HEK293 (cell line): ENCODE measurements around the gene ATP8A2.

ENCODE experiments used
- TF ChIP-seq, protein P1 (sequence below): fragments of 450-650 bp; formaldehyde crosslinking; IDR thresholded peaks from 2 replicates; pipeline ENCODE4 v1.5.1; 2016; ENCODE audit warnings: missing biosample characterization, missing genetic modification characterization
- TF ChIP-seq, protein P2 (sequence below): fragments of 450-650 bp; formaldehyde crosslinking; IDR thresholded peaks from 2 replicates; pipeline ENCODE4 v1.5.1; 2016; ENCODE audit warnings: missing biosample characterization, missing genetic modification characterization

DNA sequence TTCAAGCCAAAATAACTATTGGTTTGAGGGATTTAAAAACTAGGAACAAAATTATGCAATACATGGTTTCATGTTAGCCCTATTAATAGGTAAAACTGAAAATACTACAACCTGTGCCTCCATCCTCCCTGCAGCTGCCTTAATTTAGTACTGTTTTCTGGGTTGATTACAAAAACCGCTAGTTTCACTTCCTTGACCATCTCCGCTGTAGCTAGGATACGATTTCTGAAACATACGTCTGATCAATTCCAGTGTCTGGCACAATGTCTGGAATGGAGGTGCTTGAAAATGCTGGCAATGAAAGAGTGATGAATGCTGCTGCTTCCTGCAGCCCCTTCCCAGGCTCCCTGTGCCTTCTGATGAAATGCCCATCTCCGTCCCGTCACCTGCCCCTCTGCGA is 406.6 kb downstream of the ATP8A2 start:
- TF ChIP-seq, protein P1, sequence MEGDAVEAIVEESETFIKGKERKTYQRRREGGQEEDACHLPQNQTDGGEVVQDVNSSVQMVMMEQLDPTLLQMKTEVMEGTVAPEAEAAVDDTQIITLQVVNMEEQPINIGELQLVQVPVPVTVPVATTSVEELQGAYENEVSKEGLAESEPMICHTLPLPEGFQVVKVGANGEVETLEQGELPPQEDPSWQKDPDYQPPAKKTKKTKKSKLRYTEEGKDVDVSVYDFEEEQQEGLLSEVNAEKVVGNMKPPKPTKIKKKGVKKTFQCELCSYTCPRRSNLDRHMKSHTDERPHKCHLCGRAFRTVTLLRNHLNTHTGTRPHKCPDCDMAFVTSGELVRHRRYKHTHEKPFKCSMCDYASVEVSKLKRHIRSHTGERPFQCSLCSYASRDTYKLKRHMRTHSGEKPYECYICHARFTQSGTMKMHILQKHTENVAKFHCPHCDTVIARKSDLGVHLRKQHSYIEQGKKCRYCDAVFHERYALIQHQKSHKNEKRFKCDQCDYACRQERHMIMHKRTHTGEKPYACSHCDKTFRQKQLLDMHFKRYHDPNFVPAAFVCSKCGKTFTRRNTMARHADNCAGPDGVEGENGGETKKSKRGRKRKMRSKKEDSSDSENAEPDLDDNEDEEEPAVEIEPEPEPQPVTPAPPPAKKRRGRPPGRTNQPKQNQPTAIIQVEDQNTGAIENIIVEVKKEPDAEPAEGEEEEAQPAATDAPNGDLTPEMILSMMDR (tag by site-specific recombination): no peak
- TF ChIP-seq, protein P2, sequence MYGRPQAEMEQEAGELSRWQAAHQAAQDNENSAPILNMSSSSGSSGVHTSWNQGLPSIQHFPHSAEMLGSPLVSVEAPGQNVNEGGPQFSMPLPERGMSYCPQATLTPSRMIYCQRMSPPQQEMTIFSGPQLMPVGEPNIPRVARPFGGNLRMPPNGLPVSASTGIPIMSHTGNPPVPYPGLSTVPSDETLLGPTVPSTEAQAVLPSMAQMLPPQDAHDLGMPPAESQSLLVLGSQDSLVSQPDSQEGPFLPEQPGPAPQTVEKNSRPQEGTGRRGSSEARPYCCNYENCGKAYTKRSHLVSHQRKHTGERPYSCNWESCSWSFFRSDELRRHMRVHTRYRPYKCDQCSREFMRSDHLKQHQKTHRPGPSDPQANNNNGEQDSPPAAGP (tag by site-specific recombination): no peak
